ENCODE measurements around the gene CELA2A.
"Not testable (repeated sequence)": the region's sequence is repeated elsewhere in the genome, so short reads cannot be mapped to it uniquely, and the experiment has no call there.

CELA2A gene

GRCh38 chr1:15457585-15457984, 1.1 kb downstream of the CELA2A start:
- Mint-ChIP-seq H3K27me3 (peaks cover 2% of the 10 kb centered on the region), H3K4me1 (ENCODE audit: low read depth) (peaks cover 29% of the 10 kb centered on the region), H3K9me3 (no peaks in the 10 kb centered on the region), H3K4me3 (no peak overlapping the region), H3K27ac (no peak overlapping the region), H3K36me3 (ENCODE audit: low read depth) (no peaks in the 10 kb centered on the region)
- intact Hi-C loops (cut with micrococcal nuclease) = no loop called here

DNA sequence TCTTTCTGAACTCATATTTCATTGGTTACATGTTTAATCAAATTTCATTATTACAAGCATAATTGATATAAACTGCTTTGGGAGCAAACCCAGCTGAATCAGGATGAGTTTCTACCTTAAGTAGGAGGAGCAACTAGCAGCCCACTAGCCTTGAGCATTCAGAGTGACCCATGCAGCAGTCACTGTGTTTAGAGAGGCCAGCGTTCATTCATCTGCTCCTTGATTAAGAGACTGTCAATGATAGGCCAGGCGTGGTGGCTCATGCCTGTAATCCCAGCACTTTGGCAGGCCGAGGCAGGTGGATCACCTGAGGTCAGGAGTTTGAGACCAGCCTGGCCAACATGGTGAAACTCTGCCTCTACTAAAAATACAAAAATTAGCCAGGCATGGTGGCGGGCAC, 1.9 kb downstream of the CELA2A start:
- H3K4me3 Mint-ChIP-seq; H3K27me3 Mint-ChIP-seq; H3K27ac Mint-ChIP-seq; H3K36me3 Mint-ChIP-seq (ENCODE audit: low read depth); H3K9me3 Mint-ChIP-seq; intact Hi-C loops (cut with micrococcal nuclease): not testable (repeated sequence)
- peaks cover 32% of the 10 kb centered on the region for H3K4me1 Mint-ChIP-seq (ENCODE audit: low read depth)

DNA sequence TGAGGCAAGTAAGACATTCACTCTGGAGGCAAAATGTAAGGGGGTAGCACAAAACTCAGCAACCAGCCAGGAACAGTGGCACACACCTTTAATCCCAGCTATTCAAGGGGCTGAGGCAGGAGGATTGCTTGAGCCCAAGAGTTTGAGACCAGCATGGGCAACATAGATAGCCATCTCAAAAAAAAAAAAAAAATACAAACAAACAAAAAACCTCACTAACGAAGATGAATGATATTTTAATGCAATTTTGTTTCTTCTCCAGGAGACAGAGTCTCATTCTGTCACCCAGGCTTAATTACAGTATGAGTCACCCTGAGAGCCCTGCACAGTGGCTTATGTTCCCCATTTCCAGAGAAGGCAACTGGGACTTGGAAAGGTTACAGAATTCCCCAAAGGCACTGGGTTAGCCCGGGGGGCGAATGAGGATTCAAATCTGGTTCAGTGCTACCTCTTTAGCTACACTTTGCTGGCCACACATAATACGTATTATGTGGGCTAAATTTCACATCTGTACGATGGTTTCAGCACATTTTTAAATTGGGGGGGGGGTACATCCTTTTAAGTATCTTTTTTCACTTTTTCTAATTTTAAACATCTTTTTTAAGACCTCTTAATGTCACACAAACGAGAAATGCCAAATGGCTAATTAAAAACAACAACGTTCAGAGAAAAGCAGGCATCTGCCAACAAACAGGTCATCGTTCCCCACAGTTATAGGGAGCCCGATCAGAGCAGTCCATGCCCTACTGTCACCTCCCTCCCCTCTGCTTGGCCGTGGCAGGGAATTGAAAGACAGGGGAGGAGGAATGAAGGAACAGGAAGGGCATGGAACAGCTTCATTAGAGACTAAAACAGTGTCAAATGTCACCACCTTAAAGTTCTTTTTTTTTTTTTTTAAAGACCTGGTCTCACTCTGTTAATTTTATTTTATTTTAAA, 3.5 kb downstream of the CELA2A start:
- H3K27me3 Mint-ChIP-seq = no peaks in the 10 kb centered on the region
- intact Hi-C loops (cut with micrococcal nuclease) = no loop called here
- no peak overlapping the region for H3K4me3 Mint-ChIP-seq
- peak overlapping the region; percentile 56 for H3K27ac Mint-ChIP-seq
- H3K4me1 Mint-ChIP-seq (ENCODE audit: low read depth) = peaks cover 48% of the 10 kb centered on the region
- no peaks in the 10 kb centered on the region for H3K36me3 Mint-ChIP-seq (ENCODE audit: low read depth)
- H3K9me3 Mint-ChIP-seq = no peaks in the 10 kb centered on the region

DNA sequence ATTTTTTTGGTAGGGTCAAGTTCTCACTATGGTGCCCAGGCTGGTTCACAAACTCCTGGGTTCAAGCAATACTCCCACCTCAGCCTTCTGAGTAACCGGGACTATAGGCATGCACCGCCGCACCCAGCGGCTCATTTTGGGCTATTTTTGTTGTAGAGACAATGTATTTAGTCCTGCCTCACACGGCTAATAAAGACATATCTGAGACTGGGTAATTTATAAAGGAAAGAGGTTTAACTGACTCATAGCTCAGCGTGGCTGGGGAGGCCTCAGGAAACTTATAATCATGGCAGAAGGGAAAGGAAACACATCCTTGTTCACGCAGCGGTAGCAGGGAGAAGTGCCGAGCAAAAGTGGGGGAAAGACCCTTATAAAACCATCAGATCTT, 4.2 kb downstream of the CELA2A start:
- H3K36me3 Mint-ChIP-seq (ENCODE audit: low read depth) = no peaks in the 10 kb centered on the region
- peak overlapping the region; percentile 56 for H3K27ac Mint-ChIP-seq
- no peak overlapping the region for H3K4me3 Mint-ChIP-seq
- no peaks in the 10 kb centered on the region for H3K9me3 Mint-ChIP-seq
- H3K27me3 Mint-ChIP-seq = no peaks in the 10 kb centered on the region
- intact Hi-C loops (cut with micrococcal nuclease) = no loop called here
- peaks cover 49% of the 10 kb centered on the region for H3K4me1 Mint-ChIP-seq (ENCODE audit: low read depth)

DNA sequence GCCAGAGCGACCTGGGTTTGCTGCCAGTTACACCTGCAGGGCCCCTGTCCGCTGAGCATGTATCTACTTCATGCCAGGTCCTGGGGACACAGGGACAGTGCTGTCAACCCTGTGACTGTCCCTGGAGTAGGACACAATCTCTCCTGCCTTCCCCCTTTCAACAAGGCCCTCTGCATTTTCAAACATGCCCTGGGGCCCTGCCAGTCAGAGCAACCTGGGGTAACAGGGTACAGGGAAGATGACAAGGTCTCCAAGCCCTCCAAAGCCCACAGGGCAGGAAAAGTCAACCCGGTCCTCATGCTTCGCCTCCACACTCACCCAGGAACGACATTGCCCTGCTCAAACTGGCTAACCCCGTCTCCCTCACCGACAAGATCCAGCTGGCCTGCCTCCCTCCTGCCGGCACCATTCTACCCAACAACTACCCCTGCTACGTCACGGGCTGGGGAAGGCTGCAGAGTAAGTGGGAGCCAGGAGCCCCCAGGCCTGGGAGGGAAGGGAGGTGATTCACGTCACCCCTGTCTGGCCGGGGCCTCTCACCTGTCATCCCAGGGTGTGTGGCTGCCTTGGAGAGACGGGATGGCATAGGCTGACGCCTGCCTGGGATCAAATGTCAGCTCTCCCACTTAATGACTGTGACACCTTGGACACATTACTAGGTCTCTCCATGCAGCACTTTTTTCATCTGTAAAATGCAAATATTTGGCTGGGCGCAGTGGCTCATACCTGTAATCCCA, 6.7 kb downstream of the CELA2A start:
- H3K4me3 Mint-ChIP-seq; H3K36me3 Mint-ChIP-seq (ENCODE audit: low read depth); H3K9me3 Mint-ChIP-seq; intact Hi-C loops (cut with micrococcal nuclease); H3K27me3 Mint-ChIP-seq: not testable (repeated sequence)
- peak overlapping the region; percentile 68 for H3K27ac Mint-ChIP-seq
- H3K4me1 Mint-ChIP-seq (ENCODE audit: low read depth) = peaks cover 48% of the 10 kb centered on the region

GRCh38 chr1:15463926-15464322, 7.4 kb downstream of the CELA2A start:
- H3K4me3 Mint-ChIP-seq; intact Hi-C loops (cut with micrococcal nuclease); H3K27me3 Mint-ChIP-seq; H3K9me3 Mint-ChIP-seq; H3K36me3 Mint-ChIP-seq (ENCODE audit: low read depth): not testable (repeated sequence)
- Mint-ChIP-seq H3K4me1 (ENCODE audit: low read depth) (peaks cover 48% of the 10 kb centered on the region), H3K27ac (peak overlapping the region; percentile 61)

- intact Hi-C loops (cut with micrococcal nuclease) = no loop called here
- H3K4me3 Mint-ChIP-seq = no peak overlapping the region
- H3K4me1 Mint-ChIP-seq (ENCODE audit: low read depth) = peaks cover 32% of the 10 kb centered on the region
- H3K9me3 Mint-ChIP-seq = no peaks in the 10 kb centered on the region
- H3K27me3 Mint-ChIP-seq = peaks cover 13% of the 10 kb centered on the region
- H3K36me3 Mint-ChIP-seq (ENCODE audit: low read depth) = no peaks in the 10 kb centered on the region
- no peak overlapping the region for H3K27ac Mint-ChIP-seq
Observed at GRCh38 chr1:15465674-15466073, 9.1 kb downstream of the CELA2A start.

DNA sequence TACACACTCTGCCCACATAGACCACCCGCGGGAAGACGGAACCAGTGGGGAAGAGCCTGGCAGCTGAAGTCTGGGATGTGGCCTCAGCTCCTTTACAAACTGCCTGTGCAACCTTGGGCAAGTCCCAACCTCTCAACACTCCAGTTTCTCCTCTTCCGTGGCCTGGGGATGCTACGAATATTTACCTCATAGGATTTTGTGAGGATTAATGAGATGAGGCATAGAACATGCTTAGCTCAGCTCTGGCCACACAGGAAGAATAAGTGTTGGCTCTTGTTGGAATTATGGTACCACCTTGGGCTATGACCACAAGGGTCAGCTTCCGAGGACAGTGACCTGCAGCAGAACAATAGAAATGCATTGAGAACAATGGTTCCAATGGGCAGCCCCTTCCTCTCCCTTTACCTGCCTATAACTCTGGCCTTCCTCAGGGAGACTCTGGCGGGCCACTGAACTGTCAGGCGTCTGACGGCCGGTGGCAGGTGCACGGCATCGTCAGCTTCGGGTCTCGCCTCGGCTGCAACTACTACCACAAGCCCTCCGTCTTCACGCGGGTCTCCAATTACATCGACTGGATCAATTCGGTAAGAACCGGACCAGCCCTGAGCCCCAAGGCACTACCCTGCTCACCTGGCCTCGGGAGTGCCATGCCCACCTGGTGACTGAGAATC, 10.6 kb downstream of the CELA2A start:
- H3K4me3 Mint-ChIP-seq; H3K27ac Mint-ChIP-seq; intact Hi-C loops (cut with micrococcal nuclease); H3K36me3 Mint-ChIP-seq (ENCODE audit: low read depth); H3K9me3 Mint-ChIP-seq: not testable (repeated sequence)
- Mint-ChIP-seq H3K27me3 (peaks cover 13% of the 10 kb centered on the region), H3K4me1 (ENCODE audit: low read depth) (peaks cover 30% of the 10 kb centered on the region)

DNA sequence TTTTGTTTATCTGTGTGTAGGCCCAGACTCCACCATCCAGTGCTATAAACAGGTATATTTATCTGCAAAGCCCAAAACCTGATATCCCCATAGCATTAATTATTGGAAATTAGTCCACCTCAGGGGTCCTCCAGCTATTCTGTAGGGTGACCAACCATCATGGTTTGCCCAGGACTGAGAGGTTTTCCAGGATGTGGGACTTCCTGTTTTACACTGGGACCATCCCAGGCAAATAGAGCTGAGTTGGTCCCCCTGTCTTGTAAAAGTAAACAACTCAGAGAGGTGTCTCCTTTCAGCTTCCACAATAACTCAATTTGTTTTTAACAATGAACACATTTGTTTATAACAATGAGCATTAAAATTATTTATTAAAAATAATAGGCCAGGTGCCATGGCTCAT, 11.6 kb downstream of the CELA2A start:
- H3K27ac Mint-ChIP-seq = no peak overlapping the region
- intact Hi-C loops (cut with micrococcal nuclease) = no loop called here
- no peaks in the 10 kb centered on the region for H3K36me3 Mint-ChIP-seq (ENCODE audit: low read depth)

DNA sequence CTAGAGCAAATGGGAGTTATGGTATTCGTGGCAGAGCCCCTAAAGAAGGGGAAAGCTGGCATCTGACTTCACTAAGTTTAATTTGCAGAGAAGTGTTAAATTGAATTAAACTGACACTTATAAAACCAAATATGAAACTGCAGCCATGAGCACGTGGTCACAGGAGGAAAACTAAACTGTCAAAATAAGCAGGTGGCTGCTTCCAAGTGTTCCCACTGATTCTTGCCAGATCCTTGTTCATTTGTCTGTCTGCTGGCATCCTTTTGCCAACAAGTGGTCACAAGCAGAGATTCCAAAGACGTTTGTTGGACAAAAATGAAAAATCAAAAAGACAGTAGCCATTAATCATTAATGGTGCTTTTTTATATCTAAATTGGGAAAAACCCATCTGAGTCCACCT, 12.8 kb downstream of the CELA2A start:
- H3K27me3 Mint-ChIP-seq = peaks cover 16% of the 10 kb centered on the region

More for the DNA sequence above, 11.6 kb downstream of the CELA2A start:
- Mint-ChIP-seq H3K4me1 (ENCODE audit: low read depth) (peaks cover 29% of the 10 kb centered on the region), H3K9me3 (no peaks in the 10 kb centered on the region), H3K27me3 (peaks cover 16% of the 10 kb centered on the region), H3K4me3 (no peak overlapping the region)

GRCh38 chr1:15469821-15470448, 13.4 kb downstream of the CELA2A start:
- intact Hi-C loops (cut with micrococcal nuclease); H3K36me3 Mint-ChIP-seq (ENCODE audit: low read depth): not testable (repeated sequence)

More for the DNA sequence above, 12.8 kb downstream of the CELA2A start:
- no peak overlapping the region for H3K27ac Mint-ChIP-seq
- peaks cover 17% of the 10 kb centered on the region for H3K4me1 Mint-ChIP-seq (ENCODE audit: low read depth)
- intact Hi-C loops (cut with micrococcal nuclease) = no loop called here
- H3K36me3 Mint-ChIP-seq (ENCODE audit: low read depth) = no peaks in the 10 kb centered on the region
- no peak overlapping the region for H3K4me3 Mint-ChIP-seq
- H3K9me3 Mint-ChIP-seq = no peaks in the 10 kb centered on the region

GRCh38 chr1:15471067-15471466, 14.5 kb downstream of the CELA2A start:
- H3K9me3 Mint-ChIP-seq; H3K27ac Mint-ChIP-seq; intact Hi-C loops (cut with micrococcal nuclease); H3K36me3 Mint-ChIP-seq (ENCODE audit: low read depth); H3K4me1 Mint-ChIP-seq (ENCODE audit: low read depth); H3K4me3 Mint-ChIP-seq: not testable (repeated sequence)
- peaks cover 16% of the 10 kb centered on the region for H3K27me3 Mint-ChIP-seq

More at GRCh38 chr1:15469821-15470448, 13.4 kb downstream of the CELA2A start:
- Mint-ChIP-seq H3K27me3 (peaks cover 16% of the 10 kb centered on the region), H3K4me1 (ENCODE audit: low read depth) (peaks cover 12% of the 10 kb centered on the region)
- H3K9me3 Mint-ChIP-seq, H3K27ac Mint-ChIP-seq, H3K4me3 Mint-ChIP-seq: not testable (repeated sequence)

DNA sequence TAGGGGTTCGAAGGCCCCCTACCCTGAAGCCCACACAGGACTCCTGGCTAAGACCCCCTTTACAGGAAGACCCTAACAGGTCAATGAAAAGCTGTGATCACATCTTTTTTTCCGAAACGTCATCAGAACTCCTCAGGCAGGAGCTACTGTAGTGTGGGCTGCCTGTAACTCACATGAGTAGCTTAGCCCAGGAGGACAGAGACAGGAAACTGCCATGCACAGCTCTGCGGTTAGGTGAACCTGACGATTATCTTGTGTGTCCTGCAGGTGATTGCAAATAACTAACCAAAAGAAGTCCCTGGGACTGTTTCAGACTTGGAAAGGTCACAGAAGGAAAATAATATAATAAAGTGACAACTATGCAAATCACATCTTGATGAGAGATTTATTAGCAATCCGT, 15.2 kb downstream of the CELA2A start:
- H3K4me3 Mint-ChIP-seq; H3K4me1 Mint-ChIP-seq (ENCODE audit: low read depth); H3K27ac Mint-ChIP-seq; H3K36me3 Mint-ChIP-seq (ENCODE audit: low read depth); H3K9me3 Mint-ChIP-seq; intact Hi-C loops (cut with micrococcal nuclease): not testable (repeated sequence)
- H3K27me3 Mint-ChIP-seq = peaks cover 12% of the 10 kb centered on the region

GRCh38 chr1:15472587-15472986, 16.1 kb downstream of the CELA2A start:
- H3K4me3 Mint-ChIP-seq = no peak overlapping the region
- H3K4me1 Mint-ChIP-seq (ENCODE audit: low read depth) = no peaks in the 10 kb centered on the region
- H3K27ac Mint-ChIP-seq = no peak overlapping the region
- peaks cover 11% of the 10 kb centered on the region for H3K27me3 Mint-ChIP-seq
- intact Hi-C loops (cut with micrococcal nuclease) = no loop called here
- H3K36me3 Mint-ChIP-seq (ENCODE audit: low read depth) = no peaks in the 10 kb centered on the region
- H3K9me3 Mint-ChIP-seq = no peaks in the 10 kb centered on the region

Data from dendritic cell treated with granulocyte-macrophage colony-stimulating factor and Interleukin-4, amounts not matched to agents 40 ng/mL and 50 ng/mL, for 4 days (primary cell).